ENCODE data around the gene LRRC47. TPM values are rescaled to one million over a fixed set of nuclear protein-coding genes. Genes with fewer than 3 reads are reported as not detected.

The LRRC47 gene
- total and polyA plus RNA-seq, 2 of the 8 experiments (the other 6 are each of a cell fraction or from before 2014, with no cell fraction given), result 38.3 to 82.4 TPM

DNA sequence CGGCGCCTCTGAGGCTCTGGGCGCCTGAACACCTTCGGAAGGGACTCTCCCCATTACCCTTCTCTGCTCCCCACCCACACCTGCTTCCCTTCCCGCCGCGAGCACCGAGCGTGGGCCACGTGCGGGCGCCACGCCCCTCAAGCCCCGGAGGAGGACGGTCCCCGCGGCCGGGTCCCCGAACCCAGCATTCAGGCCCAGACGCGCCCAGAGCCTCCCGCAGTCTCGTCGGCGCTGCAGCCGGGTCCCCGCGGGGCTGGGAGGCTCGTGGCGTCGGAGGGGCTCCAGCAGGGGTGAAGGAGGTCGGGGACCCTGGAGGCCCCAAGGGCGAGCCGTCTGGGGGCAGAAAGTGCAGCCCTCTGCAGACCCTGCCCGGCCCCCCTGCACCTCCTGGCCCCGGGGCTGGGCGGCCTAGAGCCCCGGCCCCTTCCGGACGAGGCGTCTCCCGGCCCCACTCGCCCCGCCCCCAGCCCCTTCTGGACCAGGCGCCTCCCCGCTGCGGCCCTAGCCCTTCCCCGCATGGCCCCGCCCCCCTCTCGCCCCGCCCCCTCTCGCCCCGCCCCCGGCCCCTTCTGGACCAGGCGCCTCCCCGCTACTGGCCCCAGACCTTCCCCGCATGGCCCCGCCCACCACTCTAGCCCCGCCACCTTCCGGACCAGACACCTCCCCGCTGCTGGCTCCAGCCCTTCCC, 24.1 kb downstream of the LRRC47 start (continued):
- no peak for TF ChIP-seq BRCA1 (IDR thresholded peaks at IDR 0.05; ENCODE audit: low read depth, low read length)
- TF ChIP-seq KDM5A (IDR thresholded peaks at IDR 0.05; ENCODE audit: low read length), result no peak
- no peak for TF ChIP-seq YY1 (IDR thresholded peaks at IDR 0.05; ENCODE audit: low read depth, low read length)
- peak in 1 of 2 experiments; percentile 46; a peak in 1 of 4 replicates for TF ChIP-seq SIN3A (conservative IDR thresholded peaks at IDR 0.05 in 1 of 2, IDR thresholded peaks at IDR 0.05 in 1 of 2; ENCODE audit: low read depth in 1 of 2, low read length in 2 of 2)
- TF ChIP-seq, protein P1, sequence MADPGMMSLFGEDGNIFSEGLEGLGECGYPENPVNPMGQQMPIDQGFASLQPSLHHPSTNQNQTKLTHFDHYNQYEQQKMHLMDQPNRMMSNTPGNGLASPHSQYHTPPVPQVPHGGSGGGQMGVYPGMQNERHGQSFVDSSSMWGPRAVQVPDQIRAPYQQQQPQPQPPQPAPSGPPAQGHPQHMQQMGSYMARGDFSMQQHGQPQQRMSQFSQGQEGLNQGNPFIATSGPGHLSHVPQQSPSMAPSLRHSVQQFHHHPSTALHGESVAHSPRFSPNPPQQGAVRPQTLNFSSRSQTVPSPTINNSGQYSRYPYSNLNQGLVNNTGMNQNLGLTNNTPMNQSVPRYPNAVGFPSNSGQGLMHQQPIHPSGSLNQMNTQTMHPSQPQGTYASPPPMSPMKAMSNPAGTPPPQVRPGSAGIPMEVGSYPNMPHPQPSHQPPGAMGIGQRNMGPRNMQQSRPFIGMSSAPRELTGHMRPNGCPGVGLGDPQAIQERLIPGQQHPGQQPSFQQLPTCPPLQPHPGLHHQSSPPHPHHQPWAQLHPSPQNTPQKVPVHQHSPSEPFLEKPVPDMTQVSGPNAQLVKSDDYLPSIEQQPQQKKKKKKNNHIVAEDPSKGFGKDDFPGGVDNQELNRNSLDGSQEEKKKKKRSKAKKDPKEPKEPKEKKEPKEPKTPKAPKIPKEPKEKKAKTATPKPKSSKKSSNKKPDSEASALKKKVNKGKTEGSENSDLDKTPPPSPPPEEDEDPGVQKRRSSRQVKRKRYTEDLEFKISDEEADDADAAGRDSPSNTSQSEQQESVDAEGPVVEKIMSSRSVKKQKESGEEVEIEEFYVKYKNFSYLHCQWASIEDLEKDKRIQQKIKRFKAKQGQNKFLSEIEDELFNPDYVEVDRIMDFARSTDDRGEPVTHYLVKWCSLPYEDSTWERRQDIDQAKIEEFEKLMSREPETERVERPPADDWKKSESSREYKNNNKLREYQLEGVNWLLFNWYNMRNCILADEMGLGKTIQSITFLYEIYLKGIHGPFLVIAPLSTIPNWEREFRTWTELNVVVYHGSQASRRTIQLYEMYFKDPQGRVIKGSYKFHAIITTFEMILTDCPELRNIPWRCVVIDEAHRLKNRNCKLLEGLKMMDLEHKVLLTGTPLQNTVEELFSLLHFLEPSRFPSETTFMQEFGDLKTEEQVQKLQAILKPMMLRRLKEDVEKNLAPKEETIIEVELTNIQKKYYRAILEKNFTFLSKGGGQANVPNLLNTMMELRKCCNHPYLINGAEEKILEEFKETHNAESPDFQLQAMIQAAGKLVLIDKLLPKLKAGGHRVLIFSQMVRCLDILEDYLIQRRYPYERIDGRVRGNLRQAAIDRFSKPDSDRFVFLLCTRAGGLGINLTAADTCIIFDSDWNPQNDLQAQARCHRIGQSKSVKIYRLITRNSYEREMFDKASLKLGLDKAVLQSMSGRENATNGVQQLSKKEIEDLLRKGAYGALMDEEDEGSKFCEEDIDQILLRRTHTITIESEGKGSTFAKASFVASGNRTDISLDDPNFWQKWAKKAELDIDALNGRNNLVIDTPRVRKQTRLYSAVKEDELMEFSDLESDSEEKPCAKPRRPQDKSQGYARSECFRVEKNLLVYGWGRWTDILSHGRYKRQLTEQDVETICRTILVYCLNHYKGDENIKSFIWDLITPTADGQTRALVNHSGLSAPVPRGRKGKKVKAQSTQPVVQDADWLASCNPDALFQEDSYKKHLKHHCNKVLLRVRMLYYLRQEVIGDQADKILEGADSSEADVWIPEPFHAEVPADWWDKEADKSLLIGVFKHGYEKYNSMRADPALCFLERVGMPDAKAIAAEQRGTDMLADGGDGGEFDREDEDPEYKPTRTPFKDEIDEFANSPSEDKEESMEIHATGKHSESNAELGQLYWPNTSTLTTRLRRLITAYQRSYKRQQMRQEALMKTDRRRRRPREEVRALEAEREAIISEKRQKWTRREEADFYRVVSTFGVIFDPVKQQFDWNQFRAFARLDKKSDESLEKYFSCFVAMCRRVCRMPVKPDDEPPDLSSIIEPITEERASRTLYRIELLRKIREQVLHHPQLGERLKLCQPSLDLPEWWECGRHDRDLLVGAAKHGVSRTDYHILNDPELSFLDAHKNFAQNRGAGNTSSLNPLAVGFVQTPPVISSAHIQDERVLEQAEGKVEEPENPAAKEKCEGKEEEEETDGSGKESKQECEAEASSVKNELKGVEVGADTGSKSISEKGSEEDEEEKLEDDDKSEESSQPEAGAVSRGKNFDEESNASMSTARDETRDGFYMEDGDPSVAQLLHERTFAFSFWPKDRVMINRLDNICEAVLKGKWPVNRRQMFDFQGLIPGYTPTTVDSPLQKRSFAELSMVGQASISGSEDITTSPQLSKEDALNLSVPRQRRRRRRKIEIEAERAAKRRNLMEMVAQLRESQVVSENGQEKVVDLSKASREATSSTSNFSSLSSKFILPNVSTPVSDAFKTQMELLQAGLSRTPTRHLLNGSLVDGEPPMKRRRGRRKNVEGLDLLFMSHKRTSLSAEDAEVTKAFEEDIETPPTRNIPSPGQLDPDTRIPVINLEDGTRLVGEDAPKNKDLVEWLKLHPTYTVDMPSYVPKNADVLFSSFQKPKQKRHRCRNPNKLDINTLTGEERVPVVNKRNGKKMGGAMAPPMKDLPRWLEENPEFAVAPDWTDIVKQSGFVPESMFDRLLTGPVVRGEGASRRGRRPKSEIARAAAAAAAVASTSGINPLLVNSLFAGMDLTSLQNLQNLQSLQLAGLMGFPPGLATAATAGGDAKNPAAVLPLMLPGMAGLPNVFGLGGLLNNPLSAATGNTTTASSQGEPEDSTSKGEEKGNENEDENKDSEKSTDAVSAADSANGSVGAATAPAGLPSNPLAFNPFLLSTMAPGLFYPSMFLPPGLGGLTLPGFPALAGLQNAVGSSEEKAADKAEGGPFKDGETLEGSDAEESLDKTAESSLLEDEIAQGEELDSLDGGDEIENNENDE (IDR thresholded peaks at IDR 0.05; ENCODE audit: insufficient replicate concordance, low read length), result no peak
- TF ChIP-seq FOSL1 (IDR thresholded peaks at IDR 0.05; ENCODE audit: insufficient read depth, low read depth, low read length), result no peak
- no peak for TF ChIP-seq JUND (IDR thresholded peaks at IDR 0.05; ENCODE audit: low read length)
- no peak for TF ChIP-seq JUN (IDR thresholded peaks at IDR 0.05; ENCODE audit: low read depth, low read length)
- TF ChIP-seq TCF12 (IDR thresholded peaks at IDR 0.05; ENCODE audit: low read depth, low read length), result no peak
- TF ChIP-seq PHF8 (conservative IDR thresholded peaks at IDR 0.05; ENCODE audit: low read depth, low read length), result peak; percentile 66
- no peak; the same call in 1 of the 2 replicates for TF ChIP-seq TAF1 (IDR thresholded peaks at IDR 0.05; ENCODE audit: low read depth, low read length)

Measured in H1 (cell line).